IMR-90 (cell line): Measurements from ENCODE around the gene HPSE2. TPM values are rescaled to one million over a fixed set of nuclear protein-coding genes. Genes with fewer than 3 reads are reported as not detected.

Experiments used
- ATAC-seq: fragments of 200-7000 bp; cut with Tn5 transposase; 2 replicates; pipeline ENCODE4 v1.9.1; 2020; ENCODE audit warnings: low read depth, mild to moderate bottlenecking, moderate library complexity
- BruUV-seq: library from RNA; stranded (reverse); fragments of 400-500 nt; replicated peaks from 2 replicates; lab custom pipeline; 2021; lab: Mats Ljungman, UMichigan
- CTCF ChIA-PET: fragments of 300-600 bp; formaldehyde crosslinking; extraction: SDS; loops from one replicate; lab custom pipeline; 2021; ENCODE audit warnings: antibody characterized with exemption; lab: Yijun Ruan, JAX
- POLR2A ChIA-PET: fragments of 300-600 bp; sonication (Branson Sonifier 250); formaldehyde crosslinking; loops from one replicate; lab custom pipeline; 2022; ENCODE audit warnings: antibody characterized with exemption; ENCODE audit not compliant: unreplicated experiment; lab: Charles Lee
- DNase-seq: peaks from one replicate; pipeline ENCODE4 v3.0.0; 2013
- H2AFZ ChIP-seq: replicated peaks from 2 replicates; pipeline ENCODE3; 2013; ENCODE audit warnings: low read length, mild to moderate bottlenecking; ENCODE audit not compliant: poor library complexity
- H2AK5ac ChIP-seq: 2 replicates; pipeline ENCODE4 v1.6.1; 2013; ENCODE audit warnings: low read depth, low read length, inconsistent platforms
- H2AK9ac ChIP-seq: replicated peaks from 2 replicates; pipeline ENCODE3; 2013; ENCODE audit warnings: mild to moderate bottlenecking, low read depth, low read length, moderate library complexity; ENCODE audit not compliant: poor library complexity
- H2BK120ac ChIP-seq: 2 replicates; pipeline ENCODE4 v1.6.1; 2013; ENCODE audit warnings: low read depth, low read length, inconsistent platforms
- H2BK15ac ChIP-seq: 3 replicates; pipeline ENCODE4 v1.6.1; 2013; ENCODE audit warnings: low read depth, low read length, inconsistent platforms
- H2BK20ac ChIP-seq: 2 replicates; pipeline ENCODE4 v1.6.1; 2013; ENCODE audit warnings: low read depth, mild to moderate bottlenecking, inconsistent platforms, low read length, moderate library complexity
- H2BK5ac ChIP-seq: 2 replicates; pipeline ENCODE4 v1.6.1; 2013; ENCODE audit warnings: mild to moderate bottlenecking, low read depth, low read length, inconsistent platforms; ENCODE audit not compliant: poor library complexity, severe bottlenecking
- H3K14ac ChIP-seq: replicated peaks from 2 replicates; pipeline ENCODE4 v1.6.1; 2013; ENCODE audit warnings: low read depth, low read length, inconsistent platforms
- H3K18ac ChIP-seq: 2 replicates; pipeline ENCODE4 v1.6.1; 2013; ENCODE audit warnings: low read depth, low read length, control low read depth
- H3K23ac ChIP-seq: 2 replicates; pipeline ENCODE4 v1.6.1; 2013; ENCODE audit warnings: low read depth, low read length, inconsistent platforms
- H3K27ac ChIP-seq: 2 replicates; pipeline ENCODE4 v1.5.1; 2013; ENCODE audit warnings: mild to moderate bottlenecking, control low read depth, low read length; ENCODE audit not compliant: insufficient read depth
- H3K27me3 ChIP-seq: 2 replicates; pipeline ENCODE4 v1.6.1; 2013; ENCODE audit warnings: low read length; ENCODE audit not compliant: control insufficient read depth, insufficient read depth
- H3K36me3 ChIP-seq: 2 replicates; pipeline ENCODE4 v1.6.1; 2013; ENCODE audit warnings: low read length, mixed read lengths; ENCODE audit not compliant: control insufficient read depth, insufficient read depth
- H3K4ac ChIP-seq: 2 replicates; pipeline ENCODE4 v1.6.1; 2013; ENCODE audit warnings: low read depth, low read length, inconsistent platforms
- H3K4me1 ChIP-seq: 2 replicates; pipeline ENCODE4 v1.6.1; 2013; ENCODE audit warnings: low read length, mixed read lengths; ENCODE audit not compliant: control insufficient read depth, insufficient read depth
- H3K4me2 ChIP-seq: 2 replicates; pipeline ENCODE4 v1.6.1; 2013; ENCODE audit warnings: low read depth, mild to moderate bottlenecking, control low read depth, low read length, moderate library complexity
- H3K4me3 ChIP-seq: 2 replicates; pipeline ENCODE4 v1.5.1; 2013; ENCODE audit warnings: low read depth, mild to moderate bottlenecking, control low read depth, low read length, moderate library complexity; ENCODE audit not compliant: insufficient read depth
- H3K56ac ChIP-seq: 2 replicates; pipeline ENCODE4 v1.6.1; 2013; ENCODE audit warnings: low read length, inconsistent platforms; ENCODE audit not compliant: insufficient read depth; ENCODE audit errors: extremely low read depth
- H3K79me1 ChIP-seq, 2 experiments: 2 replicates each; pipeline ENCODE4 v1.6.1; 2013; ENCODE audit warnings: low read length in 2 of 2, inconsistent platforms in 1 of 2, low read depth in 1 of 2
- H3K9ac ChIP-seq: 2 replicates; pipeline ENCODE4 v1.6.1; 2013; ENCODE audit warnings: low read depth, low read length, control low read depth
- H3K9me1 ChIP-seq: 2 replicates; pipeline ENCODE4 v1.6.1; 2013; ENCODE audit warnings: low read length, inconsistent platforms; ENCODE audit not compliant: insufficient read depth
- H3K9me3 ChIP-seq: 2 replicates; pipeline ENCODE4 v1.6.1; 2013; ENCODE audit warnings: low read length; ENCODE audit not compliant: control insufficient read depth, insufficient read depth
- H4K20me1 ChIP-seq: 2 replicates; pipeline ENCODE4 v1.6.1; 2013; ENCODE audit warnings: low read length, inconsistent platforms; ENCODE audit not compliant: insufficient read depth
- H4K5ac ChIP-seq: 2 replicates; pipeline ENCODE4 v1.6.1; 2013; ENCODE audit warnings: mild to moderate bottlenecking, low read depth, low read length, control low read depth
- H4K8ac ChIP-seq, 2 experiments: 2 replicates each; pipeline ENCODE4 v1.6.1; 2013; ENCODE audit warnings: low read depth in 2 of 2, low read length in 2 of 2, control low read depth in 1 of 2, inconsistent platforms in 1 of 2
- H4K91ac ChIP-seq: 2 replicates; pipeline ENCODE4 v1.6.1; 2013; ENCODE audit warnings: low read depth, low read length, inconsistent platforms; ENCODE audit not compliant: insufficient read depth
- BHLHE40 ChIP-seq: fragments of 150-350 bp; IDR thresholded peaks from 2 replicates; pipeline ENCODE4 v1.6.1; 2016; ENCODE audit warnings: mild to moderate bottlenecking, low read depth, low read length
- CEBPB ChIP-seq: IDR thresholded peaks from 2 replicates; pipeline ENCODE4 v1.6.1; 2012; ENCODE audit warnings: low read depth, low read length, improper control_type of control experiment
- CHD1 ChIP-seq: IDR thresholded peaks from 2 replicates; pipeline ENCODE4 v1.6.1; 2012; ENCODE audit warnings: low read depth, low read length, improper control_type of control experiment
- CTCF ChIP-seq: conservative IDR thresholded peaks from 2 replicates; pipeline ENCODE4 v1.5.1; 2012; ENCODE audit warnings: mild to moderate bottlenecking, low read depth, low read length, improper control_type of control experiment
- ELK1 ChIP-seq: fragments of 150-350 bp; IDR thresholded peaks from 2 replicates; pipeline ENCODE4 v1.6.1; 2016; ENCODE audit warnings: low read depth, mild to moderate bottlenecking, low read length, moderate library complexity, borderline replicate concordance
- MAFK ChIP-seq: IDR thresholded peaks from 2 replicates; pipeline ENCODE4 v1.6.1; 2012; ENCODE audit warnings: low read depth, low read length, improper control_type of control experiment
- POLR2A ChIP-seq: IDR thresholded peaks from 2 replicates; pipeline ENCODE4 v1.6.1; 2012; ENCODE audit warnings: mild to moderate bottlenecking, low read depth, low read length
- RCOR1 ChIP-seq: IDR thresholded peaks from 2 replicates; pipeline ENCODE4 v1.6.1; 2012; ENCODE audit warnings: mild to moderate bottlenecking, low read length, improper control_type of control experiment; ENCODE audit not compliant: insufficient replicate concordance
- WGBS, 2 experiments: methylation state at CpG; one replicate each; pipeline versions ENCODE4 v1.1.5 to v1.1.7; 2013; ENCODE audit warnings: missing lambda C conversion rate in 2 of 2; ENCODE audit not compliant: insufficient read length in 1 of 2; ENCODE audit errors: extremely low coverage in 2 of 2; 5-methylcytosine and 5-hydroxymethylcytosine counted together
- dilution Hi-C: fragments of 300-500 bp; cut with HindIII; formaldehyde crosslinking; loops from one replicate; pipeline ENCODE4 v1.14.3; 2018; ENCODE audit warnings: low sequenced_read_pairs; ENCODE audit not compliant: unreplicated experiment
- in situ Hi-C: fragments of 300-500 bp; cut with MboI; formaldehyde crosslinking; loops from 3 replicates; pipeline ENCODE4 v1.14.3; 2019; ENCODE audit warnings: low sequenced_read_pairs, inconsistent platforms, mixed read lengths
- intact Hi-C: fragments of 100-400 bp; cut with micrococcal nuclease; formaldehyde crosslinking; loops from 2 replicates; pipeline ENCODE4 v1.10.0; 2022
- polyA plus RNA-seq, 3 experiments: library from polyadenylated mRNA; depleted of rRNA; stranded (reverse); fragments of >200 nt; gene quantifications; 2 replicates each; pipeline ENCODE4 v1.2.3, GENCODE V29; 2012; ENCODE audit warnings: low replicate concordance in 1 of 3
- total RNA-seq: library from RNA; depleted of rRNA; stranded (reverse); fragments of >200 nt; gene quantifications from 2 replicates; pipeline ENCODE4 v1.2.3, GENCODE V29; 2012

The HPSE2 gene
- total and polyA plus RNA-seq, 2 of the 4 experiments (the other 2 are of a cell fraction), result not detected

- no peak for TF ChIP-seq ELK1
- TF ChIP-seq CEBPB, result no peak
- no peak for TF ChIP-seq BHLHE40
- TF ChIP-seq POLR2A, result no peak
- no peak for TF ChIP-seq RCOR1
- TF ChIP-seq CHD1, result no peak
- no peak for TF ChIP-seq CTCF
- no peak for TF ChIP-seq MAFK
- H3K4me1 ChIP-seq, result peaks cover 9% of the 10 kb centered on the region
- H4K8ac ChIP-seq, result no peak overlapping the region
- no peak overlapping the region for H3K56ac ChIP-seq
- POLR2A ChIA-PET, result no interaction called here
- H3K27me3 ChIP-seq, result no peaks in the 10 kb centered on the region
- H3K4me2 ChIP-seq, result no peak overlapping the region
- H3K9me3 ChIP-seq, result no peaks in the 10 kb centered on the region
- H4K91ac ChIP-seq, result no peak overlapping the region
- H4K5ac ChIP-seq, result no peak overlapping the region
- no peaks in the 10 kb centered on the region for H3K36me3 ChIP-seq
- no TSS peak for BruUV-seq
- H3K9ac ChIP-seq, result no peak overlapping the region
- no CpG with 5 or more reads among the region's 1 CpG for WGBS, 2 experiments
- no peak overlapping the region for H2AK9ac ChIP-seq
- no peak overlapping the region for H2BK15ac ChIP-seq
- CTCF ChIA-PET, result no interaction called here
- no peak overlapping the region for H2AFZ ChIP-seq
- H3K4ac ChIP-seq, result no peak overlapping the region
- H2AK5ac ChIP-seq, result no peak overlapping the region
- intact Hi-C loops (no loop called here), dilution Hi-C loops (no loop called here), in situ Hi-C loops (no loop called here)
- H3K14ac ChIP-seq, result no peak overlapping the region
- DNase-seq (no peak), ATAC-seq (no peak)
- no peak overlapping the region for H3K4me3 ChIP-seq
- peaks cover 6% of the 10 kb centered on the region; the same call in 1 of the 2 replicates for H3K9me1 ChIP-seq
- H3K23ac ChIP-seq, result no peak overlapping the region
- H2BK20ac ChIP-seq, result no peak overlapping the region
- no peaks in the 10 kb centered on the region for H3K79me1 ChIP-seq
- no peaks in the 10 kb centered on the region for H4K20me1 ChIP-seq
- no peak overlapping the region for H2BK5ac ChIP-seq
- no peak overlapping the region for H3K18ac ChIP-seq
- H2BK120ac ChIP-seq, result no peak overlapping the region
- H3K27ac ChIP-seq, result no peak overlapping the region
Measured at GRCh38 chr10:98924526-98924925, 311.1 kb downstream of the HPSE2 start.
